HCT116 (cell line): ENCODE measurements around the gene FOXN1. TPM values are rescaled to one million over a fixed set of nuclear protein-coding genes. Genes with fewer than 3 reads are reported as not detected.
A peak's percentile ranks its signal among the peaks of the same experiment; 100 is the strongest.

Source experiments
- ATAC-seq: fragments of 200-7000 bp; cut with Tn5 transposase; 2 replicates; pipeline ENCODE4 v1.9.1; 2020; ENCODE audit warnings: mild to moderate bottlenecking, moderate library complexity
- BruUV-seq: library from RNA; stranded (reverse); fragments of 400-500 nt; replicated peaks from 2 replicates; lab custom pipeline; 2021; lab: Mats Ljungman, UMichigan
- CTCF ChIA-PET: fragments of 300-600 bp; sonication (Branson Sonifier 250); formaldehyde crosslinking; loops from one replicate; lab custom pipeline; 2021; ENCODE audit warnings: antibody characterized with exemption; lab: Charles Lee
- POLR2A ChIA-PET: fragments of 300-600, 350-600 bp; sonication (Branson Sonifier 250); formaldehyde crosslinking; loops from one replicate; lab custom pipeline; 2021; ENCODE audit warnings: antibody characterized with exemption; lab: Charles Lee
- RAD21 ChIA-PET, 2 experiments: fragments of 300-600 bp; sonication (Branson Sonifier 250); formaldehyde crosslinking; loops; one replicate each; lab custom pipeline; 2023; ENCODE audit warnings: low total read pairs in 2 of 2; ENCODE audit not compliant: uncharacterized antibody in 2 of 2, unreplicated experiment in 2 of 2, low non-redundant PET in 1 of 2; lab: Charles Lee
- DNase-seq: peaks from one replicate; pipeline ENCODE4 v3.0.0-alpha.2; 2010; ENCODE audit warnings: low read depth, low spot score
- H2AFZ ChIP-seq: fragments of 200-600 bp; shearing (Covaris generic), sonication (generic); 2 replicates; pipeline ENCODE4 v1.6.1; 2017; ENCODE audit warnings: low read depth, mixed run types, mixed read lengths, antibody characterized with exemption, low read length; ENCODE audit not compliant: poor library complexity, severe bottlenecking
- H3K27ac ChIP-seq: 2 replicates; pipeline ENCODE4 v1.5.1; 2012; ENCODE audit warnings: low read depth, low read length
- H3K27me3 ChIP-seq: fragments of 200-600 bp; sonication (generic); 2 replicates; pipeline ENCODE4 v1.6.1; 2016; ENCODE audit warnings: mixed run types, low read length, mixed read lengths; ENCODE audit not compliant: insufficient read depth
- H3K36me3 ChIP-seq, 2 experiments: fragments of 200-500 bp in 1 of 2; fragments of 200-600 bp in 1 of 2; sonication (Bioruptor generic) in 1 of 2; sonication (generic) in 1 of 2; 2 replicates each; pipeline versions ENCODE4 v1.5.1 to v1.6.1; 2014 to 2016; ENCODE audit warnings: low read length in 2 of 2, inconsistent platforms in 1 of 2, mixed read lengths in 1 of 2, mixed run types in 1 of 2; ENCODE audit not compliant: insufficient read depth in 2 of 2, control insufficient read depth in 1 of 2
- H3K4me1 ChIP-seq, 2 experiments: fragments of 200-600 bp in 1 of 2; sonication (generic) in 1 of 2; 2 replicates each; pipeline versions ENCODE4 v1.5.1 to v1.6.1; 2012 to 2017; ENCODE audit warnings: low read length in 2 of 2, inconsistent platforms in 1 of 2, mild to moderate bottlenecking in 1 of 2, mixed read lengths in 1 of 2, mixed run types in 1 of 2, moderate library complexity in 1 of 2; ENCODE audit not compliant: insufficient read depth in 2 of 2, control insufficient read depth in 1 of 2
- H3K4me2 ChIP-seq: fragments of 200-600 bp; sonication (generic); 2 replicates; pipeline ENCODE4 v1.6.1; 2017; ENCODE audit warnings: mixed run types, low read length, mixed read lengths
- H3K4me3 ChIP-seq, 2 experiments: fragments of 200-600 bp in 1 of 2; sonication (generic) in 1 of 2; replicated peaks in 1 of 2; 2 replicates each; pipeline ENCODE4 v1.5.1; 2011 to 2016; ENCODE audit warnings: low read length in 2 of 2, control low read depth in 1 of 2, low read depth in 1 of 2, mild to moderate bottlenecking in 1 of 2, mixed read lengths in 1 of 2, mixed run types in 1 of 2
- H3K79me2 ChIP-seq: fragments of 200-600 bp; sonication (generic); 2 replicates; pipeline ENCODE4 v1.6.1; 2017; ENCODE audit warnings: mild to moderate bottlenecking, mixed run types, low read length, moderate library complexity, mixed read lengths; ENCODE audit not compliant: insufficient read depth
- H3K9ac ChIP-seq: fragments of 200-600 bp; sonication (generic); 2 replicates; pipeline ENCODE4 v1.6.1; 2016; ENCODE audit warnings: low read length, mixed read lengths
- H3K9me2 ChIP-seq: fragments of 200-600 bp; sonication (generic), shearing (Covaris generic); 2 replicates; pipeline ENCODE4 v1.6.1; 2017; ENCODE audit warnings: mixed run types, mild to moderate bottlenecking, moderate library complexity; ENCODE audit not compliant: insufficient read depth
- H3K9me3 ChIP-seq, 2 experiments: fragments of 200-500 bp in 1 of 2; fragments of 200-600 bp in 1 of 2; sonication (Bioruptor generic) in 1 of 2; sonication (generic) in 1 of 2; 2 replicates each; pipeline ENCODE4 v1.6.1; 2014 to 2017; ENCODE audit warnings: low read length in 2 of 2, mixed read lengths in 2 of 2, inconsistent platforms in 1 of 2, low read depth in 1 of 2, mild to moderate bottlenecking in 1 of 2, mixed run types in 1 of 2, moderate library complexity in 1 of 2; ENCODE audit not compliant: control insufficient read depth in 1 of 2, insufficient read depth in 1 of 2
- H4K20me1 ChIP-seq: fragments of 200-600 bp; sonication (generic), shearing (Covaris generic); 2 replicates; pipeline ENCODE4 v1.6.1; 2017; ENCODE audit warnings: mixed run types, mild to moderate bottlenecking, moderate library complexity; ENCODE audit not compliant: insufficient read depth
- CEBPB ChIP-seq: IDR thresholded peaks from 2 replicates; pipeline ENCODE4 v1.6.1; 2012; ENCODE audit warnings: low read depth
- EZH2 ChIP-seq: fragments of 200-600 bp; sonication (generic); IDR thresholded peaks from 2 replicates; pipeline ENCODE4 v1.6.1; 2017; ENCODE audit warnings: antibody characterized with exemption, mixed run types
- FOSL1 ChIP-seq: IDR thresholded peaks from 2 replicates; pipeline ENCODE4 v1.6.1; 2012; ENCODE audit warnings: low read depth
- JUND ChIP-seq: IDR thresholded peaks from 2 replicates; pipeline ENCODE4 v1.6.1; 2012
- POLR2AphosphoS5 ChIP-seq: IDR thresholded peaks from 2 replicates; pipeline ENCODE4 v1.6.1; 2011; ENCODE audit warnings: mild to moderate bottlenecking, low read depth, low read length, moderate library complexity
- REST ChIP-seq: IDR thresholded peaks from 2 replicates; pipeline ENCODE4 v1.6.1; 2012; ENCODE audit warnings: low read depth
- ZNF274 ChIP-seq: fragments of 200-500 bp; sonication (Bioruptor generic); IDR thresholded peaks from 2 replicates; pipeline ENCODE4 v1.6.1; 2014; ENCODE audit warnings: mild to moderate bottlenecking, low read depth, low read length, inconsistent platforms
- intact Hi-C: fragments of 100-400 bp; cut with micrococcal nuclease; formaldehyde crosslinking; loops from 2 replicates; pipeline ENCODE4 v1.10.0; 2022
- total RNA-seq: library from RNA; stranded (reverse); gene quantifications from one replicate; pipeline ENCODE4 v1.2.1, GENCODE V29; 2021; ENCODE audit not compliant: unreplicated experiment

FOXN1 gene
- total RNA-seq, 1 experiment from 2014 or later = not detected

DNA sequence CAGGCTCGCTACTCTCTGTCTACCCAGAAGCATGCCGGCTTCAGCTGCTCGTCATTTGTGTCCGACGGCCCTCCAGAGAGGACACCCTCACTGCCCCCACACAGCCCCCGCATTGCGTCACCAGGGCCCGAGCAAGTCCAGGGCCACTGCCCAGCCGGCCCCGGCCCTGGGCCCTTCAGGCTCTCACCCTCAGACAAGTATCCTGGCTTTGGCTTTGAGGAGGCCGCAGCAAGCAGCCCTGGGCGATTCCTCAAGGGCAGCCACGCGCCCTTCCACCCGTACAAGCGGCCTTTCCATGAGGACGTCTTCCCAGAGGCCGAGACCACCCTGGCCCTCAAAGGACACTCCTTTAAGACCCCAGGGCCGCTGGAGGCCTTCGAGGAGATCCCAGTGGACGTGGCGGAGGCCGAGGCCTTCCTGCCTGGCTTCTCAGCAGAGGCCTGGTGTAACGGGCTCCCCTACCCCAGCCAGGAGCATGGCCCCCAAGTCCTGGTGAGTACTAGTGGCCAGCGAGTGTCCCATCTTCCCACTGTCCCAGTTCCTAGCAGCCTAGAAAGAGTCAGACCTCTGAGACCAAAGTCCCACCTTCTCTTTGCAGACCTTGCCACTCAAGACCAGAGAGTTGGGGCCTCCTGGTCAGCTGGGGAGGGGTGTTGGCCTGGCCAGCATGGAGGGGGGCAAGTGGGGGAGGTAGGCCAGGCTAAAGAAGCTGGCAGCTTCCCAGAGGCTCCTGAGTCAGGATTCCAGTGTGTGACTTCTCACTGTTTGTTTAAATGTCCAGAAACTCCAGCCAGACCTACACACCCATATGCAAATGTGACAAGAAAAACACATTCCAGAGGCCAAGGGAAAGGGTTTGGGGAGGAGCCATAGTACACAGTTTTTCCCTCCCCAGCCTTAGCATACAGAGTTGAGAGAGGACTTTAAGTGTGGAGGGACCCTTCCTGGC lies 18.6 kb downstream of the FOXN1 start:
- TF ChIP-seq REST = no peak
- no peak for TF ChIP-seq EZH2
- no peak for TF ChIP-seq POLR2AphosphoS5
- TF ChIP-seq FOSL1 = no peak
- TF ChIP-seq JUND = no peak
- TF ChIP-seq CEBPB = no peak
- no peak for TF ChIP-seq ZNF274

More for the DNA sequence above, 18.6 kb downstream of the FOXN1 start:
- Histone ChIP-seq H3K9ac (no peak overlapping the region), H3K27me3 (no peaks in the 10 kb centered on the region), H3K9me3 (no peaks in the 10 kb centered on the region), H3K79me2 (no peaks in the 10 kb centered on the region), H3K9me2 (no peaks in the 10 kb centered on the region), H3K36me3 (no peaks in the 10 kb centered on the region), H2AFZ (no peak overlapping the region), H4K20me1 (no peaks in the 10 kb centered on the region), H3K27ac (no peak overlapping the region; the same call in 1 of the 2 replicates), H3K4me1 (peaks cover 0 to 11% of the 10 kb centered on the region in 2 experiments; a peak in 2 of 4 replicates), H3K4me3 (no peak overlapping the region), H3K4me2 (no peak overlapping the region)
- intact Hi-C loops = no loop called here
- ChIA-PET RAD21 (no interaction called here), CTCF (no interaction called here), POLR2A (no interaction called here)
- DNase-seq (no peak), ATAC-seq (0 out of 2 replicates have a peak, but pooled peaks have one; percentile 15)
- BruUV-seq = no TSS peak
